HepG2 (cell line): Measurements from ENCODE around the gene NUDT3. TPM values are rescaled to one million over a fixed set of nuclear protein-coding genes. Genes with fewer than 3 reads are reported as not detected.
A peak's percentile ranks its signal among the peaks of the same experiment; 100 is the strongest.

Experiments used
- CC2D1A ChIP-seq: sonication (generic); formaldehyde crosslinking; IDR thresholded peaks from 2 replicates; pipeline ENCODE4 v1.8.1; 2023; ENCODE audit warnings: mild to moderate bottlenecking, missing genetic modification reagents
- DNMT1 ChIP-seq: sonication (generic); formaldehyde crosslinking; IDR thresholded peaks from 2 replicates; pipeline ENCODE4 v1.5.1; 2020; ENCODE audit warnings: mild to moderate bottlenecking, missing genetic modification reagents
- ESRRA ChIP-seq: sonication (generic); formaldehyde crosslinking; IDR thresholded peaks from 2 replicates; pipeline ENCODE4 v1.5.1; 2020; ENCODE audit warnings: mild to moderate bottlenecking, low read depth, missing genetic modification reagents
- HOMEZ ChIP-seq: IDR thresholded peaks from 2 replicates; pipeline ENCODE4 v1.6.1; 2016; ENCODE audit warnings: low read depth
- KDM1A ChIP-seq: IDR thresholded peaks from 2 replicates; pipeline ENCODE4 v1.6.1; 2016; ENCODE audit warnings: missing compliant biosample characterization
- KIAA2018 ChIP-seq: sonication (generic); formaldehyde crosslinking; IDR thresholded peaks from 2 replicates; pipeline ENCODE4 v1.5.0; 2020; ENCODE audit warnings: mild to moderate bottlenecking, missing genetic modification reagents, borderline replicate concordance
- MED1 ChIP-seq: sonication (generic); formaldehyde crosslinking; IDR thresholded peaks from 2 replicates; pipeline ENCODE4 v1.4.0; 2020; ENCODE audit warnings: missing genetic modification reagents
- MZF1 ChIP-seq: sonication (generic); formaldehyde crosslinking; IDR thresholded peaks from 2 replicates; pipeline ENCODE4 v1.8.1; 2023; ENCODE audit warnings: mild to moderate bottlenecking, missing genetic modification reagents, borderline replicate concordance
- NFKB2 ChIP-seq: sonication (generic); formaldehyde crosslinking; IDR thresholded peaks from 2 replicates; pipeline ENCODE4 v1.4.0; 2020; ENCODE audit warnings: missing genetic modification reagents, borderline replicate concordance
- NRL ChIP-seq: sonication (generic); formaldehyde crosslinking; IDR thresholded peaks from 2 replicates; pipeline ENCODE4 v1.5.0; 2020; ENCODE audit warnings: missing genetic modification reagents, mild to moderate bottlenecking, moderate library complexity, borderline replicate concordance
- POGZ ChIP-seq: sonication (generic); formaldehyde crosslinking; IDR thresholded peaks from 2 replicates; pipeline ENCODE4 v1.4.0; 2020; ENCODE audit warnings: mild to moderate bottlenecking, missing genetic modification reagents
- ZFP36 ChIP-seq: fragments of 150-350 bp; IDR thresholded peaks from 2 replicates; pipeline ENCODE4 v1.6.1; 2018; ENCODE audit warnings: borderline replicate concordance, low read length, low read depth; ENCODE audit not compliant: partially characterized antibody
- ZFP41 ChIP-seq: sonication (generic); formaldehyde crosslinking; IDR thresholded peaks from 2 replicates; pipeline ENCODE4 v1.4.0; 2020; ENCODE audit warnings: mild to moderate bottlenecking, missing genetic modification reagents, borderline replicate concordance
- ZKSCAN5 ChIP-seq: sonication (generic); formaldehyde crosslinking; IDR thresholded peaks from 2 replicates; pipeline ENCODE4 v1.5.1; 2020; ENCODE audit warnings: mild to moderate bottlenecking, missing genetic modification reagents
- ZNF160 ChIP-seq: sonication (generic); formaldehyde crosslinking; IDR thresholded peaks from 2 replicates; pipeline ENCODE4 v1.8.0; 2022; ENCODE audit warnings: mild to moderate bottlenecking, inconsistent platforms, missing genetic modification reagents
- ZNF343 ChIP-seq: sonication (generic); formaldehyde crosslinking; IDR thresholded peaks from 2 replicates; pipeline ENCODE4 v1.4.0; 2020; ENCODE audit warnings: mild to moderate bottlenecking, missing genetic modification reagents
- ZNF441 ChIP-seq: sonication (generic); formaldehyde crosslinking; IDR thresholded peaks from 2 replicates; pipeline ENCODE4 v1.7.0; 2021; ENCODE audit warnings: missing genetic modification reagents, borderline replicate concordance
- ZNF710 ChIP-seq: sonication (generic); formaldehyde crosslinking; IDR thresholded peaks from 2 replicates; pipeline ENCODE4 v1.5.0; 2020; ENCODE audit warnings: mild to moderate bottlenecking, missing genetic modification reagents, borderline replicate concordance
- polyA plus RNA-seq, 8 experiments: library from polyadenylated mRNA; depleted of rRNA in 3 of 8; stranded (reverse) in 7 of 8; unstranded in 1 of 8; fragments of >200 nt; fragmentation: Illumina TruSeq in 4 of 8; extraction: Trizol in 4 of 8; gene quantifications; 2 replicates each; pipeline versions ENCODE4 v1.2.1 to v1.2.3, GENCODE V29; 2011 to 2016; ENCODE audit warnings: low read depth in 4 of 8, missing spikeins in 1 of 8, mixed read lengths in 1 of 8; ENCODE audit not compliant: insufficient read depth in 1 of 8
- total RNA-seq, 5 experiments: library from RNA; depleted of rRNA; stranded (reverse); fragments of >200 nt; fragmentation: Illumina TruSeq; extraction: Trizol; gene quantifications; 2 replicates each; pipeline ENCODE4 v1.2.3, GENCODE V29; 2016; ENCODE audit warnings: low read depth in 1 of 5

NUDT3 gene
- total and polyA plus RNA-seq, 2 of the 13 experiments (the other 11 are each of a cell fraction or from before 2014, with no cell fraction given) = 20.2 to 20.6 TPM

- no peak for TF ChIP-seq HOMEZ (CRISPR knock-in tag)
- TF ChIP-seq ZNF441 (CRISPR knock-in tag) = peak; percentile 77
- TF ChIP-seq ZNF343 (CRISPR knock-in tag) = peak; percentile 10; the same call in 1 of the 2 replicates
- TF ChIP-seq ZKSCAN5 (CRISPR knock-in tag) = peak; percentile 68; the same call in 1 of the 2 replicates
- TF ChIP-seq ZNF160 (CRISPR knock-in tag) = peak; percentile 69; the same call in 1 of the 2 replicates
- TF ChIP-seq NRL (CRISPR knock-in tag) = peak; percentile 74
- no peak for TF ChIP-seq KIAA2018 (CRISPR knock-in tag)
- 0 out of 2 replicates have a peak, but pooled peaks have one; percentile 36 for TF ChIP-seq ZFP41 (CRISPR knock-in tag)
- TF ChIP-seq ZFP36 = no peak
- no peak for TF ChIP-seq KDM1A (CRISPR knock-in tag)
- TF ChIP-seq POGZ (CRISPR knock-in tag) = no peak; the same call in 1 of the 2 replicates
- no peak for TF ChIP-seq DNMT1 (CRISPR knock-in tag)
- TF ChIP-seq CC2D1A (CRISPR knock-in tag) = no peak
- no peak for TF ChIP-seq ESRRA (CRISPR knock-in tag)
- 0 out of 2 replicates have a peak, but pooled peaks have one; percentile 50 for TF ChIP-seq MED1
- no peak; the same call in 1 of the 2 replicates for TF ChIP-seq ZNF710 (CRISPR knock-in tag)
- peak; percentile 78; the same call in 1 of the 2 replicates for TF ChIP-seq MZF1 (CRISPR knock-in tag)
- TF ChIP-seq NFKB2 (CRISPR knock-in tag) = peak; percentile 93
Observed at GRCh38 chr6:34391786-34392496, 528 bp downstream of the NUDT3 start (continued).
